ENCODE measurements around the gene INF2.
"Not testable (repeated sequence)": the region's sequence is repeated elsewhere in the genome, so short reads cannot be mapped to it uniquely, and the experiment has no call there.

Gene INF2

DNA sequence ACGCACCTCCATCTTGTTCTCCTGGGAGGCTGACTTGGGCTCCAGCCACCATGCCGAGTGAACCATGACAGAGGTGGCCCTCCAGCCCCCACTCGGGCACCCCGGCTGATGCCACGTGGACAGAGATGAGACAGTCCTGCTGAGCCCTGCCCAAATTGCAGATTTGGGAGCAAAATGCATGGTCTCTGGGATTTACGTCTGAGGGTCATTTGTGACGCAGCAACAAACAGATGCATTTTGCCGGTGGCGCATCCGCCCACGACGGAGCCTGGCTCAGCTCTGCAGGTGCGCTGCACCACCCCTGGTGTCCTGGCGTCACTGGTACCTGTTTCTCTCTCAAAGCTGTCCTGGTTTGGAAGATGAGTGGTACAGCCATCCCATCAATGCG, 31.1 kb upstream of the INF2 start:
- TF ChIP-seq, protein P1, sequence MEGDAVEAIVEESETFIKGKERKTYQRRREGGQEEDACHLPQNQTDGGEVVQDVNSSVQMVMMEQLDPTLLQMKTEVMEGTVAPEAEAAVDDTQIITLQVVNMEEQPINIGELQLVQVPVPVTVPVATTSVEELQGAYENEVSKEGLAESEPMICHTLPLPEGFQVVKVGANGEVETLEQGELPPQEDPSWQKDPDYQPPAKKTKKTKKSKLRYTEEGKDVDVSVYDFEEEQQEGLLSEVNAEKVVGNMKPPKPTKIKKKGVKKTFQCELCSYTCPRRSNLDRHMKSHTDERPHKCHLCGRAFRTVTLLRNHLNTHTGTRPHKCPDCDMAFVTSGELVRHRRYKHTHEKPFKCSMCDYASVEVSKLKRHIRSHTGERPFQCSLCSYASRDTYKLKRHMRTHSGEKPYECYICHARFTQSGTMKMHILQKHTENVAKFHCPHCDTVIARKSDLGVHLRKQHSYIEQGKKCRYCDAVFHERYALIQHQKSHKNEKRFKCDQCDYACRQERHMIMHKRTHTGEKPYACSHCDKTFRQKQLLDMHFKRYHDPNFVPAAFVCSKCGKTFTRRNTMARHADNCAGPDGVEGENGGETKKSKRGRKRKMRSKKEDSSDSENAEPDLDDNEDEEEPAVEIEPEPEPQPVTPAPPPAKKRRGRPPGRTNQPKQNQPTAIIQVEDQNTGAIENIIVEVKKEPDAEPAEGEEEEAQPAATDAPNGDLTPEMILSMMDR (IDR thresholded peaks at IDR 0.05; ENCODE audit: low read depth, low read length), result no peak
- no peak for DNase-seq (ENCODE audit: extremely low read depth, low read depth)

DNA sequence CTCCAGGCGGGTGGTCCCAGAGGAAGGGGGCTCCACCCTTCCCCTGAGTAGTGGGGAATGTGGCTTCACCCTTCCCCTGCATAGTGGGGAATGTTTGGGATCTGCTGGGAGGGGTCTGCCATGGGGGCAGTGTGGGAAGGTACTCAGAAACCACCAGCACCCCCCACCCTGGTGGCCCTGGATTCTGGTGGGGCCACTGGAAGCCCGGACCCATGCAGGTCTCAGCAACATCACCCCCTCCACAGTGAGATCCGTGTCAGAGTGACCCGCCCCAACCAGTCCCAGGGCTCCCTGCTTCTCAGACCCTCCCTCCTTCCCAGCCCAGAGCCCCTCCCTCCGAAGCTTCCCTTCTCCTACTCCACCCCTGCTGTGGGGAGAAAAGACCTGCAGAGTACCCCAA, 30.3 kb upstream of the INF2 start:
- DNase-seq (ENCODE audit: extremely low read depth, low read depth), result no peak
- TF ChIP-seq, protein P1 (IDR thresholded peaks at IDR 0.05; ENCODE audit: low read depth, low read length), result no peak

DNA sequence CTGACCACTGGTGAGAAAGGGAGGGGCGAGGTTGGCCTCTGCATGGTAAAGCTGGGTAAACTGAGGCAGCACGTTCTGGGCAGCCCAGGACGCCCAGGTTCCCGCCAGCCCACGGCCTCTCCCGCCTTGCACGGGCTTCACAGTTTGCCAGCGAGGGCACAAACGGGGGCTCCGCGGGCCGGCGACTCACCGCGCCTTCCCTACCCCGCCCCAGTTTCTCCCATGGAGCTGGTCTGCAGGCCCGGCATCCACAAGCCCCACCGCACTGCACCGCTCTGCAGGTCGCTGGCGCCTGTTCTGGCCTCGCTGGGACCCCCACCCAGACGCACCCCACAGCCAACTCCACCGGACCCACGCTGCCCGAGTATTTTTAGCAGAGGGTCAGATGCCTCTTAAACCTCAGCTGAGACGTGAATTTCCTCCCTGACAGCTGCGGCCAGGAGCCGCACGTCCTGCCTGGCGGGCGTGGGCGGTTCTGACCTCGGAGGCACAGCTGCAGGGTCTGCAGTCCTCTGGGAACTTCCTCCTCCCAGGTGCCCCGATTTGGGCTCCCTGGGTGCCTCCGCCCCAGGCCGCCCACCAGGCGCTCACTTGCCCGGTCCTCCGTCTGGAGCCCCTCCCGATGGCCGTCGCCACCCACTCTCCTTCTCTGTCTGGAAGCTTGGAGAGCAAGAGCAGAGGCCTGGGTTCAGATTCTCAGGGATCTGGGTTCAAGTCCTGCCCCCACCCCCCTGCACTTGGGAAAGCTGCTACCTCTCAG, 29.5 kb upstream of the INF2 start:
- TF ChIP-seq, protein P1 (IDR thresholded peaks at IDR 0.05; ENCODE audit: low read depth, low read length), result no peak
- no peak for DNase-seq (ENCODE audit: extremely low read depth, low read depth)

DNA sequence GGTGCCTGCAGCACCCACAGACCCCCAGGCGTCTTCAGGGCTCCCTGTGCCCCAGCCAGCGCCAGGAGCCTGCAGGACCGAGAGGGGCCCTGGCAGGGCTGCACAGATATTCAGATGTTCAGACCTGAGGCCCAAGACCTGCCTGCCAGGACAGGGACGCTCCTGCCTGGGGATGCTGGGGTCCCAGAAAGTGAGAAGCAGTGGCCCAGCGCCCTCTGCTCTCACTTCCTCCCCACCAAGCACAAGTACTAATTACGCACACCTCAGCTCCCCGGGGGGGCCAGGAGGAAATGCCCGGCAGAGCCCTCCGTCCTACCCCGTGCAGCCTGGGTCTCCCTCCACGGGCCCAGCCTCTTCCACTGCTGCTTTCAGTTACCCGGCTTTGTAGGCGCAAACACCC, 28.8 kb upstream of the INF2 start:
- TF ChIP-seq, protein P1 (IDR thresholded peaks at IDR 0.05; ENCODE audit: low read depth, low read length), result no peak
- no peak for DNase-seq (ENCODE audit: extremely low read depth, low read depth)

DNA sequence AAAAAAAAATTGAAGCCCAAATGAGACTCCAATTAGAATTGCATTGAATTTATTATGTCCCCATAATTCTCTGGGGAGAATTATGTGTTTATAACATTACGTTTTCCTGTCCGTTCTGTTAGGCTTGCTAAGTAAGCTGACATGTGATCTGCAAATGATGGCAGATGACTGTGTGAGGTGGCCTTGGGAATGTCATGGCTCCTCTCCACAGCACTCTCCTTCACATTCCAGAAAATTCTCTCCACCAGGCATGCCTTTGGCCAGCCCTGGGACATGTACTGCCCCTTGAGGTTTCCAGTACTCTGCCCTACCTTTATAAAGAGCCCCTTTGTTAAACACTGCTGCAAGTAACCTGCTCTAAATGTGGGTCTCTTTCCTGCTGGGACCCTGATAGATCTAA, 28.3 kb upstream of the INF2 start:
- TF ChIP-seq, protein P1 (IDR thresholded peaks at IDR 0.05; ENCODE audit: low read depth, low read length), result no peak
- DNase-seq (ENCODE audit: extremely low read depth, low read depth), result no peak

DNA sequence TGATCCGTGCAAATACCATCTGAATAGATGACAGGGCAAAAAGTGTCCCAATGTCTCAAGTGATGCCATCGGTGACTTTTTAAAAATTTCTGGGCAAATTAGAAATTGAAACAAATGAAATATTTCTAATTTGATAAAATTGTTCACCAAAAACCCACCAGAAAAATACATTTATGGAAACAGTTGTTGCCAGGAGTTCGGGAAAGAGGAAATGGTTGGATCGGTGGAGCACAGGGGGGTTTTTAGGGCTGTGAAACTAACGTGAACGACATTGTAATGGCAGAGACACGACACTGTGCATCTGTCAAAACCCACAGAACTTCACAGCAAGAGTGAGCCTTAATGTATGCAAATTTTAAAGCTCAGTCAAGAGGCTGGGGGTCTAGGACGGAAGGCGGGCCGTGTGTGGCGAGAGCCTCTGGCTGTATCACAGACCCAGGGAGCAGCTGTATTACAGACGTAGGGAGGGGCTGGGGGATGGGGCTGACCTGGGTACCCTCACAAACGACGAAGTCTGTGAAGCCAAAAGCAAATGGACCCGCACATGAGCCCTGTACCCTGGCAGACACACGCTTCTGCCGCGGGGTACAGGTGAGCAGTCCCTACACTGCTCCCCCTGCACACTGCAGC, 27.8 kb upstream of the INF2 start:
- not testable (repeated sequence) for DNase-seq (ENCODE audit: extremely low read depth, low read depth)

DNA sequence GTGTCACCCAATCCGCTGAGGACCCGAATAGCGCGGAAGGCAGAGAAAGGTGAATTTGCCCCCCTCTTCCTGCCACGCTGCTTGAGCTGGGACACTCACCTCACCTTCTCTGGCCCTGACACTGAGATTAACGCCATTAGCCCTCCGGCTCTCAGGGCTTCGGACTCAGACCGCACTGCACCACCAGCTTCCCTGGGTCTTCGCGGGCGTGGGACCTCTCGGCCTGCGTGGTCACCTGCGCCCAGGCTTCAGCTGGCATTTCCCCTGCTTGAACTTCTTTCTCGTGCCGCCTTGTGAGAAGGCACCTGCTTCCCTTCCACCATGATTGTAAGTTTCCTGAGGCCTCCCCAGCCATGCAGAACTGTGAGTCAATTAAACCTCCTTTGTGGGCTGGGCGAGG, 26.9 kb upstream of the INF2 start:
- not testable (repeated sequence) for DNase-seq (ENCODE audit: extremely low read depth, low read depth)

DNA sequence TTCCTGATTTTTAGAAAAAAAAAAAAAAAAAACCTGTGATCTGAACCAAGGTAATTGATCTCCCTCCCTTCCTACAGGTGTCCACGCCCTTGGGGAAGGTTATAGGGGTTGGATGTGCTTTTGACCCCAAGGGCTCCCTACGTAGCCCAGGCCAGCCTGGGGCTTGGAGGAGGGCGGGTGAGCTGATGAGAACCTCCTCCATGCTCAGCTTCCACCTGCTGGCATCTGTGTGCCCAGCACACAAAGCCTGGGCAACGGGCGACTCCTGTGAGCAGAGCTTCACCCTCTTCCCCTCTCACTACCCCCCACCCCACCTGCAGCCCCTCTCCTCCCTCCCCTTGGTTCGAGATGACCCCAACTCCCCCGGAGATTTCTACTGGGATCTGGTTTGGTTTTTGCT, 25.3 kb upstream of the INF2 start:
- DNase-seq (ENCODE audit: extremely low read depth, low read depth), result no peak
- TF ChIP-seq, protein P1 (IDR thresholded peaks at IDR 0.05; ENCODE audit: low read depth, low read length), result no peak
